B cell (primary cell): ENCODE data around the gene ATXN7. TPM values are rescaled to one million over a fixed set of nuclear protein-coding genes. Genes with fewer than 3 reads are reported as not detected.
A peak's percentile ranks its signal among the peaks of the same experiment; 100 is the strongest.

Source experiments
- ATAC-seq: fragments of 200-7000 bp; cut with Tn5 transposase; one replicate; pipeline ENCODE4 v1.10.0; 2021; ENCODE audit warnings: low read depth, mild to moderate bottlenecking, moderate number of reproducible peaks, moderate library complexity
- CTCF ChIA-PET: fragments of 350-600 bp; sonication (Branson Sonifier 250); formaldehyde crosslinking; loops from one replicate; lab custom pipeline; 2021; ENCODE audit warnings: antibody characterized with exemption, inconsistent platforms; lab: Charles Lee
- POLR2A ChIA-PET: fragments of 350-600 bp; sonication (Branson Sonifier 250); formaldehyde crosslinking; loops from one replicate; lab custom pipeline; 2021; ENCODE audit warnings: antibody characterized with exemption; lab: Charles Lee
- DNase-seq: peaks from one replicate; pipeline ENCODE4 v3.0.0; 2013
- H2AFZ ChIP-seq: 2 replicates; pipeline ENCODE4 v1.6.1; 2012; ENCODE audit warnings: mild to moderate bottlenecking, low read depth, low read length; ENCODE audit not compliant: insufficient read depth, poor library complexity, severe bottlenecking
- H3K27ac ChIP-seq, 2 donors: 1 replicate in 1 of 2; 2 replicates in 1 of 2; pipeline ENCODE4 v1.5.1; 2012 to 2013; ENCODE audit warnings: low read length in 2 of 2, mild to moderate bottlenecking in 2 of 2, moderate library complexity in 1 of 2
- H3K27me3 ChIP-seq, 4 experiments: fragments of 200-600 bp in 1 of 4; sonication (generic) in 1 of 4; replicated peaks in 1 of 4; 1 replicate in 2 of 4; 2 replicates in 2 of 4; pipeline versions ENCODE4 v1.6.1 to v1.7.0; 2013 to 2016; ENCODE audit warnings: low read length in 3 of 4, mild to moderate bottlenecking in 2 of 4, mixed read lengths in 1 of 4, moderate library complexity in 1 of 4; ENCODE audit not compliant: insufficient read depth in 4 of 4, control insufficient read depth in 3 of 4; ENCODE audit errors: control extremely low read depth in 1 of 4
- H3K36me3 ChIP-seq, 2 experiments: replicated peaks in 1 of 2; 1 replicate in 1 of 2; 2 replicates in 1 of 2; pipeline versions ENCODE4 v1.6.1 to v1.7.1; 2013; ENCODE audit warnings: low read length in 1 of 2; ENCODE audit not compliant: insufficient read depth in 2 of 2, control insufficient read depth in 1 of 2; ENCODE audit errors: control extremely low read depth in 1 of 2, extremely low read depth in 1 of 2
- H3K4me1 ChIP-seq, 2 donors: fragments of 200-600 bp in 1 of 2; sonication (generic) in 1 of 2; 1 replicate in 1 of 2; 2 replicates in 1 of 2; pipeline versions ENCODE4 v1.5.1 to v1.6.1; 2013 to 2017; ENCODE audit warnings: low read length in 2 of 2; ENCODE audit not compliant: control insufficient read depth in 2 of 2, insufficient read depth in 2 of 2
- H3K4me2 ChIP-seq: replicated peaks from 2 replicates; pipeline ENCODE3; 2012; ENCODE audit warnings: mild to moderate bottlenecking, low read depth, low read length; ENCODE audit not compliant: poor library complexity, severe bottlenecking
- H3K4me3 ChIP-seq, 5 experiments: fragments of 200-600 bp in 1 of 5; sonication (generic) in 1 of 5; 1 replicate in 3 of 5; 2 replicates in 2 of 5; pipeline versions ENCODE4 v1.5.1 to v1.7.0; 2011 to 2016; ENCODE audit warnings: low read length in 4 of 5, mild to moderate bottlenecking in 4 of 5, low read depth in 2 of 5, control low read depth in 1 of 5, moderate library complexity in 1 of 5; ENCODE audit not compliant: insufficient read depth in 1 of 5; ENCODE audit errors: control extremely low read depth in 1 of 5, extremely low read depth in 1 of 5
- H3K79me2 ChIP-seq: fragments of 200-600 bp; sonication (generic); one replicate; pipeline ENCODE4 v1.6.0; 2016; ENCODE audit warnings: low read length; ENCODE audit not compliant: control insufficient read depth, insufficient read depth
- H3K9ac ChIP-seq: fragments of 200-600 bp; sonication (generic); 2 replicates; pipeline ENCODE4 v1.6.1; 2017; ENCODE audit warnings: mild to moderate bottlenecking, low read length, moderate library complexity
- H3K9me3 ChIP-seq, 3 donors: one replicate each; pipeline versions ENCODE4 v1.6.1 to v1.7.1; 2013; ENCODE audit warnings: low read length in 2 of 3; ENCODE audit not compliant: control insufficient read depth in 2 of 3, insufficient read depth in 1 of 3; ENCODE audit errors: control extremely low read depth in 1 of 3
- H4K20me1 ChIP-seq: 2 replicates; pipeline ENCODE4 v1.6.0; 2012; ENCODE audit warnings: mild to moderate bottlenecking, low read length; ENCODE audit not compliant: insufficient read depth, control insufficient read depth, poor library complexity, severe bottlenecking
- H3K27ac Mint-ChIP-seq: one replicate; pipeline ENCODE4 v1.8.0; 2021; ENCODE audit warnings: mixed read lengths
- H3K27me3 Mint-ChIP-seq: one replicate; pipeline ENCODE4 v1.8.0; 2021; ENCODE audit warnings: mixed read lengths
- H3K4me1 Mint-ChIP-seq: one replicate; pipeline ENCODE4 v1.8.0; 2021; ENCODE audit warnings: mixed read lengths
- H3K4me3 Mint-ChIP-seq: one replicate; pipeline ENCODE4 v1.8.0; 2021; ENCODE audit warnings: mixed read lengths
- H3K9me3 Mint-ChIP-seq: one replicate; pipeline ENCODE4 v1.8.0; 2022; ENCODE audit warnings: mixed read lengths; ENCODE audit not compliant: insufficient read depth
- CTCF ChIP-seq: fragments of 200-600 bp; IDR thresholded peaks from one replicate; pipeline ENCODE4 v1.8.0; 2022; ENCODE audit warnings: antibody characterized with exemption, mild to moderate bottlenecking
- EZH2 ChIP-seq: IDR thresholded peaks from 2 replicates; pipeline ENCODE4 v1.6.1; 2012; ENCODE audit warnings: borderline replicate concordance, low read depth, mild to moderate bottlenecking, moderate library complexity, low read length; ENCODE audit not compliant: insufficient read depth, poor library complexity, severe bottlenecking
- WGBS: methylation state at CpG from one replicate; pipeline ENCODE4 v1.1.5; 2013; ENCODE audit warnings: missing lambda C conversion rate; ENCODE audit not compliant: insufficient coverage; 5-methylcytosine and 5-hydroxymethylcytosine counted together
- intact Hi-C: fragments of 100-400 bp; cut with micrococcal nuclease; formaldehyde crosslinking; loops from one replicate; pipeline ENCODE4 v1.10.0; 2022
- polyA plus RNA-seq: library from polyadenylated mRNA; depleted of rRNA; stranded (reverse); fragments of >200 nt; gene quantifications from 2 replicates; pipeline ENCODE4 v1.2.3, GENCODE V29; 2012
- total RNA-seq, 2 donors: library from RNA; stranded (reverse); fragments of 120-200 nt in 1 of 2; gene quantifications; 1 replicate in 1 of 2; 2 replicates in 1 of 2; pipeline versions ENCODE4 v1.2.3 to v1.2.4, GENCODE V29; 2013 to 2022

Gene ATXN7
- total and polyA plus RNA-seq, 2 donors (not counting 1 experiment from before 2014, with no cell fraction given) = 18.1 to 74.3 TPM

- Histone ChIP-seq H3K36me3 (peaks cover 0 to 35% of the 10 kb centered on the region in 2 experiments), H3K9ac (no peak overlapping the region), H3K4me1 (peaks cover 50 to 54% of the 10 kb centered on the region in 2 donors), H3K79me2 (peaks cover 64% of the 10 kb centered on the region), H3K4me2 (peak overlapping the region; percentile 31), H2AFZ (no peak overlapping the region), H3K4me3 (no peak overlapping the region), H4K20me1 (peaks cover 11% of the 10 kb centered on the region), H3K27me3 (no peaks in the 10 kb centered on the region), H3K9me3 (peaks cover 0 to 4% (median 2%) of the 10 kb centered on the region in 3 donors), H3K27ac (peak overlapping the region; percentile 32 to 56)
- Mint-ChIP-seq H3K27me3 (no peaks in the 10 kb centered on the region), H3K4me1 (peaks cover 80% of the 10 kb centered on the region), H3K27ac (peak overlapping the region; percentile 83), H3K4me3 (peak overlapping the region; percentile 77), H3K9me3 (no peaks in the 10 kb centered on the region)
- intact Hi-C loops = loop anchor here (1.0 kb wide), 1 partner anchor 11 kb away; no protein-coding TSS in a partner anchor
- POLR2A ChIA-PET = interaction anchor here (0.7 kb wide), 1 partner anchor 10 kb away, joined by 3 read pairs; the partner anchor contains the start of gene SCAANT1
- DNase-seq = peak; percentile 75
- 100% methylated on average over 1 of the region's 6 CpGs for WGBS
- CTCF ChIA-PET = interaction anchor here (0.7 to 1.5 kb wide), 2 partner anchors 15 to 40 kb away, joined by 3 to 7 read pairs; no protein-coding TSS in a partner anchor
- ATAC-seq = peak; percentile 86
- TF ChIP-seq EZH2 (no peak), CTCF (no peak)
These were observed 58.2 kb downstream of the ATXN7 start for GRCh38 chr3:63921741-63922482.
